ENCODE results near the gene ZFYVE16. TPM values are rescaled to one million over a fixed set of nuclear protein-coding genes. Genes with fewer than 3 reads are reported as not detected.
A peak's percentile ranks its signal among the peaks of the same experiment; 100 is the strongest.
"Not testable (repeated sequence)": the region's sequence is repeated elsewhere in the genome, so short reads cannot be mapped to it uniquely, and the experiment has no call there.

Gene ZFYVE16
- polyA plus RNA-seq, 2 of the 4 experiments (the other 2 are of a cell fraction) = 16.4 to 26.2 TPM

- 55% methylated on average over 4 of the region's 4 CpGs for WGBS (ENCODE audit: missing lambda C conversion rate)
- FAIRE-seq (no peak), ATAC-seq (no peak), DNase-seq (ENCODE audit: low read depth in 1 of 2, low spot score in 1 of 2) (peak in 1 of 2 experiments; percentile 10)
- H3K4me2 ChIP-seq = no peak overlapping the region
- POLR2A ChIA-PET = no interaction called here
- no peak overlapping the region for H3K4me3 ChIP-seq
- CTCF ChIA-PET = interaction anchor here (1.4 to 2.2 kb wide), 3 partner anchors 14 to 205 kb away, joined by 3 to 5 read pairs (median 5); no protein-coding TSS in a partner anchor
- TF ChIP-seq HOXB5 (CRISPR knock-in tag; IDR thresholded peaks at IDR 0.05) = no peak
- no peak for TF ChIP-seq RFX5 (IDR thresholded peaks at IDR 0.05)
- TF ChIP-seq HOXA7 (CRISPR knock-in tag; IDR thresholded peaks at IDR 0.05) = no peak
- TF ChIP-seq, protein P1, sequence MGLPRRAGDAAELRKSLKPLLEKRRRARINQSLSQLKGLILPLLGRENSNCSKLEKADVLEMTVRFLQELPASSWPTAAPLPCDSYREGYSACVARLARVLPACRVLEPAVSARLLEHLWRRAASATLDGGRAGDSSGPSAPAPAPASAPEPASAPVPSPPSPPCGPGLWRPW (IDR thresholded peaks at IDR 0.05) = no peak
- no peak for TF ChIP-seq NFE2L2 (conservative IDR thresholded peaks at IDR 0.05; ENCODE audit: low read length)
- no peak for TF ChIP-seq BHLHE40 (IDR thresholded peaks at IDR 0.05; ENCODE audit: low read depth, low read length)
- TF ChIP-seq POLR2A (IDR thresholded peaks at IDR 0.05; ENCODE audit: low read length) = no peak
- no peak for TF ChIP-seq MYC (IDR thresholded peaks at IDR 0.05; ENCODE audit: borderline replicate concordance, low read length)
- TF ChIP-seq SMC3 (IDR thresholded peaks at IDR 0.05) = no peak
- no peak for TF ChIP-seq POLR2AphosphoS2 (conservative IDR thresholded peaks at IDR 0.05; ENCODE audit: low read length)
- no peak for TF ChIP-seq ZFP36 (IDR thresholded peaks at IDR 0.05; ENCODE audit: borderline replicate concordance, partially characterized antibody)
- peaks cover 14% of the 10 kb centered on the region for H3K4me1 ChIP-seq
- H3K9me3 ChIP-seq = peaks cover 18% of the 10 kb centered on the region
- peak overlapping the region; percentile 38 to 45; a peak in 3 of 6 replicates for H3K27ac ChIP-seq
Measured at GRCh38 chr5:80466669-80467485, 59.0 kb downstream of the ZFYVE16 start.

GRCh38 chr5:80468131-80468530 lies 60.3 kb downstream of the ZFYVE16 start:
- DNase-seq (ENCODE audit: low read depth in 1 of 2, low spot score in 1 of 2) (no peak), ATAC-seq (no peak), FAIRE-seq (no peak)
- peaks cover 14% of the 10 kb centered on the region for H3K4me1 ChIP-seq
- ChIA-PET CTCF (interaction anchor here (1.6 to 2.2 kb wide), 2 partner anchors 12 to 204 kb away, joined by 5 read pairs; no protein-coding TSS in a partner anchor), POLR2A (no interaction called here)
- no peak overlapping the region for H3K4me3 ChIP-seq
- WGBS (ENCODE audit: missing lambda C conversion rate) = 90% methylated on average over 1 of the region's 1 CpG
- H3K9me3 ChIP-seq = peaks cover 6% of the 10 kb centered on the region; the same call in 2 of the 3 replicates
- no peak overlapping the region for H3K4me2 ChIP-seq
- no peak overlapping the region for H3K27ac ChIP-seq
- no peak for TF ChIP-seq CBX8 (IDR thresholded peaks at IDR 0.05)
- no peak for TF ChIP-seq ZFP36 (IDR thresholded peaks at IDR 0.05; ENCODE audit: borderline replicate concordance, partially characterized antibody)
- TF ChIP-seq, protein P2, sequence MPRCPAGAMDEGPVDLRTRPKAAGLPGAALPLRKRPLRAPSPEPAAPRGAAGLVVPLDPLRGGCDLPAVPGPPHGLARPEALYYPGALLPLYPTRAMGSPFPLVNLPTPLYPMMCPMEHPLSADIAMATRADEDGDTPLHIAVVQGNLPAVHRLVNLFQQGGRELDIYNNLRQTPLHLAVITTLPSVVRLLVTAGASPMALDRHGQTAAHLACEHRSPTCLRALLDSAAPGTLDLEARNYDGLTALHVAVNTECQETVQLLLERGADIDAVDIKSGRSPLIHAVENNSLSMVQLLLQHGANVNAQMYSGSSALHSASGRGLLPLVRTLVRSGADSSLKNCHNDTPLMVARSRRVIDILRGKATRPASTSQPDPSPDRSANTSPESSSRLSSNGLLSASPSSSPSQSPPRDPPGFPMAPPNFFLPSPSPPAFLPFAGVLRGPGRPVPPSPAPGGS (IDR thresholded peaks at IDR 0.05) = no peak
- TF ChIP-seq MAFK (IDR thresholded peaks at IDR 0.05; ENCODE audit: partially characterized antibody) = no peak
- TF ChIP-seq MYC (IDR thresholded peaks at IDR 0.05; ENCODE audit: borderline replicate concordance, low read length) = no peak
- TF ChIP-seq SMC3 (IDR thresholded peaks at IDR 0.05) = no peak

GRCh38 chr5:80470631-80471030 lies 62.8 kb downstream of the ZFYVE16 start:
- DNase-seq (ENCODE audit: low read depth in 1 of 2, low spot score in 1 of 2); H3K4me2 ChIP-seq; H3K27ac ChIP-seq; H3K9me3 ChIP-seq; H3K4me3 ChIP-seq; ATAC-seq; CTCF ChIA-PET; POLR2A ChIA-PET; FAIRE-seq: not testable (repeated sequence)
- peaks cover 14% of the 10 kb centered on the region for H3K4me1 ChIP-seq
- WGBS (ENCODE audit: missing lambda C conversion rate) = 94% methylated on average over 2 of the region's 2 CpGs

DNA sequence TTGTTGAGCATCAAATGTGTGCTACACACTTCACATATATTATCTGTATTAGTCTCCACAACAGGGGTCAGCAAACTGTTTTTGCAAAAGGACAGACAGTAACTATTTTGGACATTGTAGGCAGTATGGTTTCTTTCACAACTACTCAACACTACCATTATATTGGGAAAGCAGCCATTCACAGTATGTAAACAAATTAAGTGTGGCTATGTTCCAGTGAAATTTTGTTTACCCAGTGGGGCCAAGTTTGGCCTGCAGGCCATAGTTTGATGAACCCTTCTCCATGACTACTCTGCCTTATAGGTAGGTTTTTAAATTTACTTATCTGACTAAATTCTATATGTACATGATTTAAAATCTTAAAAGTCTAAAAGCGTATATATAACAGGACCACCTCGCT lies 67.1 kb downstream of the ZFYVE16 start:
- H3K4me2 ChIP-seq = no peak overlapping the region
- POLR2A ChIA-PET = no interaction called here
- 97% methylated on average over 2 of the region's 2 CpGs for WGBS (ENCODE audit: missing lambda C conversion rate)
- no peak for DNase-seq (ENCODE audit: low read depth in 1 of 2, low spot score in 1 of 2)
- no peak overlapping the region for H3K4me3 ChIP-seq
- ATAC-seq = no peak
- no peak for TF ChIP-seq MYC (IDR thresholded peaks at IDR 0.05; ENCODE audit: borderline replicate concordance, low read length)
- no peak for TF ChIP-seq HOXB13 (CRISPR knock-in tag; IDR thresholded peaks at IDR 0.05; ENCODE audit: low read depth)
- TF ChIP-seq USF2 (IDR thresholded peaks at IDR 0.05) = no peak
- no peak for TF ChIP-seq KDM1A (IDR thresholded peaks at IDR 0.05; ENCODE audit: low read depth)
- no peak for TF ChIP-seq RARB (CRISPR knock-in tag; IDR thresholded peaks at IDR 0.05)
- 0 out of 3 replicates have a peak, but pooled peaks cover 2% of the 10 kb centered on the region for H3K9me3 ChIP-seq
- H3K4me1 ChIP-seq = no peaks in the 10 kb centered on the region
- no peak overlapping the region for H3K27ac ChIP-seq
- no peak for FAIRE-seq
- CTCF ChIA-PET = no interaction called here
